COLO829 (cell line): Measurements from ENCODE around the gene OR5B12.
"Not testable (repeated sequence)": the region's sequence is repeated elsewhere in the genome, so short reads cannot be mapped to it uniquely, and the experiment has no call there.

Source experiments
- DNase-seq: peaks from one replicate; pipeline ENCODE4 v3.0.0; 2012; ENCODE audit warnings: low spot score

OR5B12 gene

GRCh38 chr11:58442136-58442535 lies at the start of gene OR5B12:
OR5B12 (minus strand) TSS chr11:58442236; CDS start chr11:58440151, 2,085 bp downstream.
- no peak for DNase-seq

- DNase-seq: no peak
Observed at GRCh38 chr11:58490827-58491226, 48.8 kb upstream of the OR5B12 start.

GRCh38 chr11:58487170-58487569 lies 45.1 kb upstream of the OR5B12 start:
- no peak for DNase-seq

- DNase-seq: no peak
Observed at GRCh38 chr11:58485961-58486360, 43.9 kb upstream of the OR5B12 start.

GRCh38 chr11:58471892-58472291 lies 29.9 kb upstream of the OR5B12 start:
- DNase-seq: no peak

- DNase-seq: no peak
Observed at GRCh38 chr11:58466293-58466692, 24.3 kb upstream of the OR5B12 start.

- DNase-seq: no peak
Observed at GRCh38 chr11:58465690-58466089, 23.7 kb upstream of the OR5B12 start.

GRCh38 chr11:58451585-58451984 lies 9.5 kb upstream of the OR5B12 start:
- DNase-seq: no peak

GRCh38 chr11:58446294-58446693 lies 4.3 kb upstream of the OR5B12 start:
- DNase-seq: no peak

GRCh38 chr11:58444300-58444699 lies 2.3 kb upstream of the OR5B12 start:
- DNase-seq: no peak

GRCh38 chr11:58438486-58438885 lies 3.5 kb downstream of the OR5B12 start:
- no peak for DNase-seq

GRCh38 chr11:58434217-58434616 lies 7.8 kb downstream of the OR5B12 start:
- no peak for DNase-seq

GRCh38 chr11:58433638-58434203 lies 8.3 kb downstream of the OR5B12 start:
- DNase-seq: no peak

- DNase-seq: no peak
Observed at GRCh38 chr11:58429273-58429672, 12.8 kb downstream of the OR5B12 start.

GRCh38 chr11:58428021-58428420 lies 14.0 kb downstream of the OR5B12 start, which contains the start of gene OR5B2:
OR5B2 (minus strand) TSS chr11:58428121; CDS start chr11:58423261, 4,860 bp downstream.
- no peak for DNase-seq

- no peak for DNase-seq
Observed at GRCh38 chr11:58406774-58407173, 35.3 kb downstream of the OR5B12 start, which contains the start of gene OR5B3. OR5B3 (minus strand) TSS chr11:58406874; CDS start chr11:58403409, 3,465 bp downstream.

- not testable (repeated sequence) for DNase-seq
Observed at GRCh38 chr11:58399622-58400021, 42.4 kb downstream of the OR5B12 start.

GRCh38 chr11:58395581-58395980 lies 46.5 kb downstream of the OR5B12 start:
- no peak for DNase-seq

- peak; percentile 68 for DNase-seq
Observed at GRCh38 chr11:58394195-58394594, 47.8 kb downstream of the OR5B12 start.

- no peak for DNase-seq
Observed at GRCh38 chr11:58392746-58393145, 49.3 kb downstream of the OR5B12 start.

- DNase-seq: no peak
Observed at GRCh38 chr11:58391879-58392278, 50.2 kb downstream of the OR5B12 start.

- no peak for DNase-seq
Observed at GRCh38 chr11:58390551-58391063, 51.4 kb downstream of the OR5B12 start.
